GM12874 (cell line): ENCODE data around the gene MAD2L1.

ENCODE experiments used
- TF ChIP-seq, protein P1 (sequence below): IDR thresholded peaks from 2 replicates; pipeline ENCODE4 v1.5.1; 2011; ENCODE audit warnings: low read depth, mild to moderate bottlenecking, control low read depth, low read length, moderate library complexity; ENCODE audit not compliant: insufficient read depth

MAD2L1 gene

GRCh38 chr4:120084327-120084726 is 17.7 kb upstream of the MAD2L1 start:
- TF ChIP-seq, protein P1, sequence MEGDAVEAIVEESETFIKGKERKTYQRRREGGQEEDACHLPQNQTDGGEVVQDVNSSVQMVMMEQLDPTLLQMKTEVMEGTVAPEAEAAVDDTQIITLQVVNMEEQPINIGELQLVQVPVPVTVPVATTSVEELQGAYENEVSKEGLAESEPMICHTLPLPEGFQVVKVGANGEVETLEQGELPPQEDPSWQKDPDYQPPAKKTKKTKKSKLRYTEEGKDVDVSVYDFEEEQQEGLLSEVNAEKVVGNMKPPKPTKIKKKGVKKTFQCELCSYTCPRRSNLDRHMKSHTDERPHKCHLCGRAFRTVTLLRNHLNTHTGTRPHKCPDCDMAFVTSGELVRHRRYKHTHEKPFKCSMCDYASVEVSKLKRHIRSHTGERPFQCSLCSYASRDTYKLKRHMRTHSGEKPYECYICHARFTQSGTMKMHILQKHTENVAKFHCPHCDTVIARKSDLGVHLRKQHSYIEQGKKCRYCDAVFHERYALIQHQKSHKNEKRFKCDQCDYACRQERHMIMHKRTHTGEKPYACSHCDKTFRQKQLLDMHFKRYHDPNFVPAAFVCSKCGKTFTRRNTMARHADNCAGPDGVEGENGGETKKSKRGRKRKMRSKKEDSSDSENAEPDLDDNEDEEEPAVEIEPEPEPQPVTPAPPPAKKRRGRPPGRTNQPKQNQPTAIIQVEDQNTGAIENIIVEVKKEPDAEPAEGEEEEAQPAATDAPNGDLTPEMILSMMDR, result no peak

DNA sequence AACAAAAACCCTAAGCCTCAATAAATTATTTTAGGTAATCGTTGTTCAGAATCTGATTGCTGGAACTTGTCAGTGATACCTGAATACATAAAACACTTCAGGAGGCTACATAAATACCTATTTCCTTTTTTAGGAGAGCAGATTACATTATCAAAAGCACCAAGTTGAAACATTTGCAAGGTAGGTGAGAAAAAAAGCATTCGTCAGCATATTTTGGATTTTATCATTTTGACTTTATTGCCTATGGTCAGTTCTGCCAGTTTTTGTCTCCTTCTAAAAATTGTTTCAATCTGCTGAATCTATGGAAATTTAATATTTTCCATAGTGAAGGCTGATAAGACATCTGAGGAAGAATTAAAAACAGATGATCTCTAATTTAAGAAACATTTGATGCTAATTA is 16.5 kb upstream of the MAD2L1 start:
- TF ChIP-seq, protein P1, result no peak

GRCh38 chr4:120082251-120082650 is 15.6 kb upstream of the MAD2L1 start:
- TF ChIP-seq, protein P1, result no peak

DNA sequence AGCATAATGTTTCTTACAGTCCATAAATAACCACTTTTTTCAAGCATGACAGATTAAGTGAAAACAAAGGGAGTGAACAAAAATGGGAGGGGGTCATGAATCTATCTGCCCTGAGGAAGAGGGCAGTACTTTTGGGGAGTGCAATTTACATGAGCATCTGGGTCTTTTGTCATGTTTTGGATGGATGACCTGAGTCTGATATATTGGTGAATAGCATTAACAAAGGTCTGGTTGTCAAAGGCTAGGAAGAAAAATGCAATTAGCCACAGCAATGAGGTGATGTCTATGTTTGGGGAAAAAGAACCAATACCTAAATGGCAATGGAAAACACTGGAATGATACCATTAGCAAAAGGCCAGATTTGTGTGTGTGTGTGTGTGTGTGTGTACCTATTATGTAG is 15.1 kb upstream of the MAD2L1 start:
- TF ChIP-seq, protein P1, result no peak

DNA sequence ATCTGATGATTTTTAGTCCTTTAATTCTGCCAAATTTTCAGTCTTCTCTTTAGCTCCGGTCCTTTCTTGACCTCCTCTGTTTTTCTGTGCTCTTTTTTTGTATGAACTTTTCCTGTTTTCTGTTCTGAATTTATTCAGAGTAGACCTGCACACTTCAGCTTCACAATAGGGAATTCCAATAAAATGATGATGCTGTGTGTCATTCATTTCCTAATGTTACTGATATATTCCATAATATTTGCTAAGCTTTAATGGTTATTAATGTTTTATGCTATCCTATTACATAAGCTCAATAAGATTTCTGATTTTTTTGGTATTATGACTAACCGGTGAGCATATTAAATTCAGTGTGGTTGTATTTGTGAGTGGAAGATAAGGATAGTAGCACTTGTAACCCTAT is 13.9 kb upstream of the MAD2L1 start:
- TF ChIP-seq, protein P1, result no peak

GRCh38 chr4:120079839-120080520 is 13.3 kb upstream of the MAD2L1 start:
- TF ChIP-seq, protein P1, result no peak

- TF ChIP-seq, protein P1, result no peak
These were observed 11.6 kb upstream of the MAD2L1 start for GRCh38 chr4:120078216-120078615.
